Hematopoietic multipotent progenitor cell treated with erythropoietin and hydrocortisone succinate and interleukin-3 and kit ligand, for 4 days (in vitro differentiated cells): ENCODE results near the gene KCTD7.
"Not testable (repeated sequence)": the region's sequence is repeated elsewhere in the genome, so short reads cannot be mapped to it uniquely, and the experiment has no call there.

Experiments
- DNase-seq: peaks from one replicate; pipeline ENCODE4 v3.0.0-alpha.2; 2015

The KCTD7 gene

DNA sequence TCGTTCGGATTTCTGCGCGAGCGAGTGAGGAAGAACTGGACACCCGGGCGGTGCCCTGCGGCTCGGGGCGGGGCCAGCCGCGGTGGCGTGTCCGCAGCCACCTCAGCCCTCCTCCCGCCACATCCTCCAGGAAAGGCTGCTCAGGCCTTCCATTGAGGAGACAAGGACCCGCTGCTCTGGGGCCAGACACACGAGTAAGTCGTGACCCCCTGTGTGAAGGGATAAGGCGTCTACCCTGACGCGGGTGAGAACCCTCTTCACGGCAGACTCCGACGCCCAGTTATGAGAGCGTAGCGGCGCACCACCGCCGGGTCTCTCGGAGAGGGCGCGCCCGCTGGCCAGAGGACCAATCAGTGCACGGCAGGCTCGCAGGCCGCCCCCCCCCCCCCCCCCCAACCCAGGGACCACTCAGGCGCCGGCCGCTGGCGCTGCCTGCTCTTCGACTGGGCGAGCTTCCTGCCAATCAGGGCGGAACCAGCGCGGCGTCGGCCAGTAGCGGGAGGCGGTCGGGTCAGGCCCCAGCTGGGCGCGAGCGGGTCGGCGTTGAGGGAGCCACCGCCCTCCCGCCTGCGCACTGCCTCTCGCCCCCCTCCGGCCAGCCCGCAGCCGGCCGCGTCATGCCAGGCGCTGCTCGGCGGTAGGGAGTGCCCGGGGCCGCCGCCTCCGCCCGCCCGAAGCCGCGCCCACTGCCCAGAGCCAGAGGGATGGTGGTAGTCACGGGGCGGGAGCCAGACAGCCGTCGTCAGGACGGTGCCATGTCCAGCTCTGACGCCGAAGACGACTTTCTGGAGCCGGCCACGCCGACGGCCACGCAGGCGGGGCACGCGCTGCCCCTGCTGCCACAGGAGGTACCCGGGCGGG lies at the start of gene KCTD7:
TSS of gene KCTD7 (plus strand) at position 521 of the 861 bp plus-strand sequence. CDS start at position 705, 184 bp downstream.
- peak; percentile 99 for DNase-seq

- DNase-seq: not testable (repeated sequence)
Observed at GRCh38 chr7:66580380-66580779, 48.3 kb upstream of the KCTD7 start.

DNA sequence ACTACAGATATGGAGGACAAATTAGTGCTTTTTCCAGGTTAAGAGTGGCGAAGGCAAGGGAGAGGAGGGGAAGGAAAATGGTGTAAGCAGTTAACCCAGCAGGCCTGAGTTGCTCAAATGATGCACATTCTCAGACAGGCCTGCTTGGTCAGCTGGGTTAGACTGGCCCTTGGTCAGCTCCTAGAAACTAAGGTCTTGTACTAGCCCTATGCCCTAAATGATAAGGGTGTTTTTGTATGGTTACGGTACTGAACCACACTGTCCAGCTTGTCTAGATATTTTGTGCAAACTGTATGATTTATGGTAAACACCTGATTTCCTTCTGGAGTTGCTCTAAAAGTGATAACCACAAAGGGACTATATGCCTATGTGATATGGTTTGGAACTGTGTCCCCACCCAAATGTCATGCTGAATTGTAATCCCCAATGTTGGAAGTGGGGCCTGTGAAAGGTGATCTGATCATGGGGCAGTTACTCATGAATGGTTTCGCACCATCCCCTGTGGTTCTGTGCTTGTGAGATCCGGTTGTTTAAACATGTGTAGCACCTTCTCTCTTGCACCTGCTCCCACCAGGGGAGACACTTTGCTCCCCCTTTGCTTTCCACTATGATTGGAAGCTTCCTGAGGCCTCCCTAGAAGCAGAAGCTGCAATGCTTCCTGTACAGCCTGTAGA lies 45.7 kb upstream of the KCTD7 start:
- DNase-seq: not testable (repeated sequence)

DNA sequence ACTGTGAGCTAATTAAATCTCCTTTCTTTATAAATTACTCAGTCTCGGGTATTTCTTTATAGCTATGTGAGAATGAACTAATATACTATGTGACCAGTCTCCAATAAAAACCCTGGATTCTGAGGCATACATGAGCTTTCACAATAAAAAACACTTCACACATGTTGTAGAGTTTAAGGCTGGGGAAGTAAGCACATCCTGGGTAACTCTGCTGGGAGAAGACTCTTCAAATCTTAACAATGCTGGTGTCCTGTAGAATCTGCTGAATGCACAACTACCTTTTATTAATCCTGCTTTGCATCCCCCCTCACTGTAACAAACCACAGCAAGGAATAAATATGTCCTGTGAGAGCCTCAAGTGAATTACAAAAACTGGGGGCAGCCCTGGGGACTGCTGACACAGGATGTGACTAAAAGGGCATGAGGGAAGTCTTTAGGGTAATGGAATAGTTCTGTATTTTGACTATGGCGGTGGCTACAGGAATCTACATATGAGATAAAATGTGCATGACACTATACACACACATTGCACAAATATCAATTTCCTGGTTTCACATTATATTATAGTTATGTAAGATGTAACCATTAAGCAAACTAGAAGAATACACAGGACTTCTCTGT lies 45.1 kb upstream of the KCTD7 start:
- DNase-seq: no peak

- peak; percentile 53 for DNase-seq
Observed at GRCh38 chr7:66586181-66586580, 42.5 kb upstream of the KCTD7 start.

DNA sequence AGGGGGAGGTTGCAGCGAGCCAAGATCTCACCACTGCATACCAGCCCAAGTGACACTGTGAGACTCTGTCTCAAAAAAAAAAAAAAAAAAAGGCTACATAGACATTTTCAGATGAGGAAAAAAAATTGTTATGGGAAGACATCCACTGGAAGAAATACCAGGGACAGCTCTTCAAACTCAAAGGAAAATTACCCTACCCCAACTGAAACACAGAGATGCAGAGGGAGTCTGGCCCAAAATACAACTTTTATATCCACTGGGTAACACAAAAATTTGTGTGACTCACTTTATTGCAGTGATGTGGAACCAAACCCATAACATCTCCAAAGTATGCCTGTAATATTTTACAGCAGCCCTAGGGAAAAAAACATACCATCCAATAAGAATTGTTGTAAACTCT lies 40.5 kb upstream of the KCTD7 start:
- not testable (repeated sequence) for DNase-seq

GRCh38 chr7:66588856-66589570 lies 39.7 kb upstream of the KCTD7 start:
- not testable (repeated sequence) for DNase-seq

DNA sequence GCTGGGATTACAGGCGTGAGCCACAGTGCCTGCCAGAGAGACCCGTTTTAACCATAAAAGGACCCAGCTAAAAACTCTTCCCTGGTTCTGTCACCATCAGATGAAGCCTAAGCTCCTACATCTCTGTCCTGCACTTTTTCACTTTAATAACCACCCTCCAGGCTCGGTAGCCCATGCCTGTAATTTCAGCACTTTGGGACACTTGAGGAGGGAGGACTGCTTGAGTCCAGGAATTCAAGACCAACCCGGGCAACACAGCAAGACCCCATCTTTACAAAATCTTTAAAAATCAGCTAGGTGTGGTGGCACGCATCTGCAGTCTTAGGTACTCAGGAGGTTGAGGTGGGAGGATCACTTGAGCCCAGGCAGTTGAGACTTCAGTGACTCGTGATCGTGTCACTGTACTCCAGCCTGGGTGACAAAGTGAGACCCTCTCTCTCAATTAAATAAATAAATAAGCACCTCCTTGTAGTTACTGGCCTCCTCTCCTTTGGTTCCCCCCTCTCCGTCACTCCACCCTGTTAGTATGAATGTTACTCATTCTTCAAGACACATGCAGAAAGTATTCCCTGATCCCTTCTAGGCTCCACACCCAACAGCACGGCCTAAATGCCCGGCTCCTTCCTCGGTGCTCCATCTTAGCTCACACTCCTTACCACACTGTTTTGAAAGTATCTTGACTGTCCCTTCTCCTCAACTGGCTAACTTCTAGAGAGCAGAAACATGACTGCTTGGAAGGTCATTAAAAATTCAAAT lies 38.2 kb upstream of the KCTD7 start:
- not testable (repeated sequence) for DNase-seq

- not testable (repeated sequence) for DNase-seq
Observed at GRCh38 chr7:66591058-66591798, 37.5 kb upstream of the KCTD7 start.

GRCh38 chr7:66591799-66592596 lies 36.7 kb upstream of the KCTD7 start:
- DNase-seq: peak; percentile 96

- DNase-seq: not testable (repeated sequence)
Observed at GRCh38 chr7:66592597-66593146, 36.0 kb upstream of the KCTD7 start.

DNA sequence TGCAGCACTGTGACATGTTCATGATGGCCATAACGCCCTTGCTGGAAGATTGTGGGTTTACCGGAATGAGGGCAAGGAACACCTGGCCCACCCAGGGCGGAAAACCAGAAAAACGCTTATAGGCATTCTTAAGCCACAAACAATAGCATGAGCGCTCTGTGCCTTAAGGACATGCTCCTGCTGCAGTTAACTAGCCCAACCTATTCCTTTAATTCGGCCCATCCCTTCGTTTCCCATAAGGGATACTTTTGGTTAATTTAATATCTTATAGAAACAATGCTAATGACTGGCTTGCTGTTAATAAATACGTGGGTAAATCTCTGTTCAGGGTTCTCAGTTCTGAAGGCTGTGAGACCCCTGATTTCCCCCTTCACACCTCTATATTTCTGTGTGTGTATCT lies 34.6 kb upstream of the KCTD7 start:
- not testable (repeated sequence) for DNase-seq

DNA sequence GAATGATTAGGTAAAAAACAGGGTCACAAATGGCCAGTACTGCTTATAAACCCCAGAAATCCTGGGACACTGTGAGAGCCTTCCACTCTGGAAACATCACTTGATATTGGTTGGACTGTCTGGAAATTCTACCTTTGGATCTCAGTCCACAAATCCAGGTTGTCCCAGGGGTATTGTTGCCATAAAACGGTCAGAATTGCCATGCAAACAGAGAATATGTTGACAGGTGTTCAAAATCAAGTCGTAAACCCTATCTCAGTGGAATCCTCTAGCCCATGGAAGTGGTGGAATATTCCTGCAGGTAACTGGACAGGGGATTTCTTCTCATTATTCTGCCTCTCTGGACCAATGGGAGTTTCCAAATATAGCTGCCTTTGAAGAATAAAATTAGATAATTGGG lies 31.2 kb upstream of the KCTD7 start:
- DNase-seq: no peak

DNA sequence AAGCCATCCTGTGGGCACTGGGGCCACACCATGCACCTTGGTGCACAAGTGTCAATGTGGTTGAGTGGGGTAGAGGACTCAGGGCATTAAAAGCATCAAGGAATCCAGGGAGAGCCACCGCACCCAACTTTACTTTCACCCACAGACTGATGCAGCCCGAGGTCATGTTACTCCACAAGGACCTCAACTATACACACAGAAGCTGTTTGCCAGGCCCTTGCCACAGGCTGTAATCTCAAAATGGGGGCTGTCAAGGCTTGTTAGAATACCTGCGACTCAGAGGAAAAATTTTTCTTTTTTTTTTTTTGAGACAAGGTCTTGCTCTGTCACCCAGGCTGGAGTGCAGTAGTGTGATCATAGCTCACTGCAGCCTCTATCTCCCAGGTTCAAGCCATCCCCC lies 26.5 kb upstream of the KCTD7 start:
- DNase-seq: no peak

DNA sequence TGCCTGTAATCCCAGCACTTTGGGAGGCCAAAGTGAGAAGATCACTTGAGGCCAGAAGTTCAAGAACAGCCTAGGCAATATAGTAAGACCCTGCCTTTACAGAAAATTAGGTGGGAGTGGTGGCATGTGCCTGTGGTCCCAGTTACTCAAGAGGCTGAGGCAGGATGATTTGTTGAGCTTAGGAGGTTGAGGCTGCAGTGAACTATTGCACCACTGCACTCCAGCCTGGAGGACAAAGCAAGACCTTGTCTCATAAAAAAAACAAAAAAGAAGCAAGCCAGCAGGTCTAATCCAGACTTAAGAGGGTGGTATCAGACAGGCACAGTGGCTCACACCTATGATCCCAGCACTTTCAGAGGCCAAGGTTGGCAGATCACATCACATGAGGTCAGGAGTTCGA lies 24.5 kb upstream of the KCTD7 start:
- no peak for DNase-seq

- not testable (repeated sequence) for DNase-seq
Observed at GRCh38 chr7:66606540-66607291, 22.0 kb upstream of the KCTD7 start.

DNA sequence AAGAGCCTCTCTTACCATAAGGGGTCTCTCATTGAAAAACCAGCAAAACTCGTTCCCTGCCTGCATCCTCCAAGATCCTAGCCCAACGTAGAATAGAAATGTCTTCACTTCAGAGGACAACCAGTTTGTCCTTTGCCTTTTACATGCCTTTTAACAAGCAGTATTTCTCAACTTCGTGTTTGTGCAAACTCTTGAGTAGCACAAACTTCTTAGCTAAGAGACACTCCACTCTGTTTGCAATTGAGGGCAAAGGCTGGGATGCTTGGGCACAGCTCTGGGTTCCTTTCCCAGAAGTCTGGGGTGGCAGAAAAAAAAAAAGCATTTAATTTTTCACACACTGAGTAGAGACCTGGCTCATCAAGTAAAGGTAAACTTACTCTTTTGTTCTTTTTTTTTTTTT lies 19.5 kb upstream of the KCTD7 start:
- no peak for DNase-seq

- not testable (repeated sequence) for DNase-seq
Observed at GRCh38 chr7:66614596-66614995, 14.1 kb upstream of the KCTD7 start.

- DNase-seq: no peak
Observed at GRCh38 chr7:66615699-66616098, 13.0 kb upstream of the KCTD7 start.

DNA sequence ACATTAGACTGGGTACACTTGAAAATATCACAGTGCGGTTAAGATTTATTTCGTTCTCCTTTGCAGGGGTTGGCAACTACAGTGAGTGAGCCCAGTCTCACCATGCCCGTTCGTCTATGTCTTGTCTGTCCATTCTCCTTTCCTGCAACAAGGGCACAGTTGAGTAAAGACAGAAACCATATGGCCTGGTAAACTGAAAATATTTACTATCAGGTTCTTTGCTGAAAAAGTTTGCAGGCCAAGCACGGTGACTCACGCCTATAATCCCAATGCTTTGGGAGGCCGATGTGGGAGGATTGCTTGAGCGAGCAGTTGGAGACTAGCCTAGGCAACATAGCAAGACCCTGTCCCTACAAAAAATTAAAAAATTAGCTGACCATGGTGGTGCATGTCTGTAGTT lies 11.4 kb upstream of the KCTD7 start:
- no peak for DNase-seq
